ENCODE measurements around the gene ADGRV1. TPM values are rescaled to one million over a fixed set of nuclear protein-coding genes. Genes with fewer than 3 reads are reported as not detected.

Gene ADGRV1
- total RNA-seq, 2 donors from 2014 or later: 97.6 to 117 TPM

GRCh38 chr5:91178461-91178860 lies 619.9 kb downstream of the ADGRV1 start:
- no peaks in the 10 kb centered on the region for H3K27me3 ChIP-seq (ENCODE audit: control insufficient read depth, insufficient read depth, low read length, poor library complexity, severe bottlenecking)
- H3K36me3 ChIP-seq (ENCODE audit: control insufficient read depth, insufficient read depth, low read length): no peaks in the 10 kb centered on the region
- H3K27ac ChIP-seq (ENCODE audit: low read depth, low read length): no peak overlapping the region
- no peak for TF ChIP-seq CTCF (conservative IDR thresholded peaks at IDR 0.05)
- no peaks in the 10 kb centered on the region for H3K4me1 ChIP-seq (ENCODE audit: control insufficient read depth, insufficient read depth, low read length)
- Mint-ChIP-seq H3K36me3 (ENCODE audit: low read depth) (no peaks in the 10 kb centered on the region), H3K27me3 (ENCODE audit: insufficient read depth) (no peaks in the 10 kb centered on the region), H3K27ac (no peak overlapping the region), H3K4me1 (peaks cover 6% of the 10 kb centered on the region), H3K4me3 (no peak overlapping the region), H3K9me3 (no peaks in the 10 kb centered on the region)
- H3K9me3 ChIP-seq (ENCODE audit: control insufficient read depth, low read length): no peaks in the 10 kb centered on the region
- 94 to 100% methylated on average over 1 to 2 of the region's 2 CpGs for WGBS, 2 experiments (ENCODE audit: insufficient coverage in 1 of 2, insufficient read length in 1 of 2)
- no peak overlapping the region for H3K4me3 ChIP-seq (ENCODE audit: low read length)
- no peak overlapping the region for H3K9ac ChIP-seq (ENCODE audit: extremely low read depth, low read length, poor library complexity, severe bottlenecking)
- no peak for DNase-seq

GRCh38 chr5:91179018-91179417 lies 620.4 kb downstream of the ADGRV1 start:
- no peak overlapping the region for H3K9ac ChIP-seq (ENCODE audit: extremely low read depth, low read length, poor library complexity, severe bottlenecking)
- Mint-ChIP-seq H3K9me3 (no peaks in the 10 kb centered on the region), H3K36me3 (ENCODE audit: low read depth) (no peaks in the 10 kb centered on the region), H3K4me1 (peaks cover 6% of the 10 kb centered on the region), H3K27me3 (ENCODE audit: insufficient read depth) (no peaks in the 10 kb centered on the region), H3K4me3 (no peak overlapping the region), H3K27ac (no peak overlapping the region)
- 100% methylated on average over 1 of the region's 1 CpG; no CpG with 5 or more reads in 1 of the 2 experiments for WGBS, 2 experiments (ENCODE audit: insufficient coverage in 1 of 2, insufficient read length in 1 of 2)
- H3K4me3 ChIP-seq (ENCODE audit: low read length): no peak overlapping the region
- DNase-seq: no peak
- no peaks in the 10 kb centered on the region for H3K9me3 ChIP-seq (ENCODE audit: control insufficient read depth, low read length)
- H3K27me3 ChIP-seq (ENCODE audit: control insufficient read depth, insufficient read depth, low read length, poor library complexity, severe bottlenecking): no peaks in the 10 kb centered on the region
- H3K36me3 ChIP-seq (ENCODE audit: control insufficient read depth, insufficient read depth, low read length): no peaks in the 10 kb centered on the region
- H3K4me1 ChIP-seq (ENCODE audit: control insufficient read depth, insufficient read depth, low read length): no peaks in the 10 kb centered on the region
- H3K27ac ChIP-seq (ENCODE audit: low read depth, low read length): no peak overlapping the region
- no peak for TF ChIP-seq CTCF (conservative IDR thresholded peaks at IDR 0.05)

GRCh38 chr5:91180506-91180905 lies 621.9 kb downstream of the ADGRV1 start:
- Histone ChIP-seq H3K4me1 (ENCODE audit: control insufficient read depth, insufficient read depth, low read length) (no peaks in the 10 kb centered on the region), H3K9ac (ENCODE audit: extremely low read depth, low read length, poor library complexity, severe bottlenecking) (no peak overlapping the region), H3K4me3 (ENCODE audit: low read length) (no peak overlapping the region), H3K36me3 (ENCODE audit: control insufficient read depth, insufficient read depth, low read length) (no peaks in the 10 kb centered on the region), H3K9me3 (ENCODE audit: control insufficient read depth, low read length) (no peaks in the 10 kb centered on the region), H3K27me3 (ENCODE audit: control insufficient read depth, insufficient read depth, low read length, poor library complexity, severe bottlenecking) (no peaks in the 10 kb centered on the region), H3K27ac (ENCODE audit: low read depth, low read length) (no peak overlapping the region)
- H3K36me3 Mint-ChIP-seq (ENCODE audit: low read depth): no peaks in the 10 kb centered on the region
- no peak for TF ChIP-seq CTCF (conservative IDR thresholded peaks at IDR 0.05)
- H3K27me3 Mint-ChIP-seq (ENCODE audit: insufficient read depth): no peaks in the 10 kb centered on the region
- H3K4me3 Mint-ChIP-seq: no peak overlapping the region
- DNase-seq: no peak
- 91 to 94% methylated on average over 3 to 5 of the region's 5 CpGs for WGBS, 2 experiments (ENCODE audit: insufficient coverage in 1 of 2, insufficient read length in 1 of 2)
- no peaks in the 10 kb centered on the region for H3K9me3 Mint-ChIP-seq
- H3K27ac Mint-ChIP-seq: no peak overlapping the region
- peaks cover 6% of the 10 kb centered on the region for H3K4me1 Mint-ChIP-seq

All from endodermal cell (in vitro differentiated cells).